Cardiac muscle cell (in vitro differentiated cells and primary cell): ENCODE data around the gene DPP10. TPM values are rescaled to one million over a fixed set of nuclear protein-coding genes. Genes with fewer than 3 reads are reported as not detected.
"Not testable (repeated sequence)": the region's sequence is repeated elsewhere in the genome, so short reads cannot be mapped to it uniquely, and the experiment has no call there.

Source experiments
- DNase-seq, 2 donors: peaks; one replicate each; pipeline versions ENCODE4 v3.0.0 to v3.0.0-alpha.2; 2010 to 2017; ENCODE audit warnings: low read depth in 1 of 2, low spot score in 1 of 2
- H3K27ac ChIP-seq: fragments of 200-600 bp; sonication (generic); 2 replicates; pipeline ENCODE4 v1.5.1; 2016
- H3K27me3 ChIP-seq: fragments of 200-600 bp; sonication (generic); 2 replicates; pipeline ENCODE4 v1.6.0; 2016; ENCODE audit warnings: control low read depth
- H3K36me3 ChIP-seq: fragments of 200-600 bp; sonication (generic); 2 replicates; pipeline ENCODE4 v1.5.1; 2016; ENCODE audit warnings: control low read depth
- H3K4me1 ChIP-seq: fragments of 200-600 bp; sonication (generic); 2 replicates; pipeline ENCODE4 v1.8.1; 2017; ENCODE audit warnings: low read depth, mild to moderate bottlenecking, mixed run types
- H3K4me3 ChIP-seq: fragments of 200-600 bp; sonication (generic); 2 replicates; pipeline ENCODE4 v1.5.1; 2016; ENCODE audit warnings: mild to moderate bottlenecking
- H3K9me3 ChIP-seq: fragments of 200-600 bp; sonication (generic); 2 replicates; pipeline ENCODE4 v1.5.1; 2017; ENCODE audit warnings: low read depth, mild to moderate bottlenecking, control low read depth
- CTCF ChIP-seq: IDR thresholded peaks from 2 replicates; pipeline ENCODE4 v1.5.1; 2012; ENCODE audit warnings: low read depth, mild to moderate bottlenecking, low read length
- polyA plus RNA-seq: library from polyadenylated mRNA; unstranded; fragments of >200 nt; fragmentation: Nextera tagmentation; extraction: Ambion mirVana; gene quantifications from 2 replicates; pipeline ENCODE4 v1.2.1, GENCODE V29; 2016
- total RNA-seq: library from RNA; depleted of rRNA; stranded (reverse); fragments of >200 nt; gene quantifications from 2 replicates; pipeline ENCODE4 v1.2.3, GENCODE V29; 2016

DPP10 gene
- total and polyA plus RNA-seq, 2 experiments from 2014 or later: 1.1 to 1.4 TPM

- Histone ChIP-seq H3K27ac (no peak overlapping the region), H3K27me3 (no peaks in the 10 kb centered on the region), H3K9me3 (no peaks in the 10 kb centered on the region), H3K36me3 (no peaks in the 10 kb centered on the region), H3K4me3 (no peak overlapping the region), H3K4me1 (no peaks in the 10 kb centered on the region)
- TF ChIP-seq CTCF: no peak
- DNase-seq: no peak
Measured at GRCh38 chr2:114962532-114962931, 520.1 kb downstream of the DPP10 start.

GRCh38 chr2:114968748-114969400 lies 526.4 kb downstream of the DPP10 start:
- H3K36me3 ChIP-seq: no peaks in the 10 kb centered on the region

GRCh38 chr2:115004321-115004720 lies 561.9 kb downstream of the DPP10 start:
- not testable (repeated sequence) for H3K9me3 ChIP-seq, H3K27ac ChIP-seq, DNase-seq, H3K27me3 ChIP-seq, H3K4me1 ChIP-seq, H3K36me3 ChIP-seq, H3K4me3 ChIP-seq

More at GRCh38 chr2:114968748-114969400, 526.4 kb downstream of the DPP10 start:
- Histone ChIP-seq H3K27ac (no peak overlapping the region), H3K4me1 (no peaks in the 10 kb centered on the region), H3K4me3 (no peak overlapping the region), H3K9me3 (no peaks in the 10 kb centered on the region), H3K27me3 (no peaks in the 10 kb centered on the region)
- DNase-seq: no peak
- TF ChIP-seq CTCF: no peak

- H3K27me3 ChIP-seq: no peaks in the 10 kb centered on the region
- no peaks in the 10 kb centered on the region for H3K9me3 ChIP-seq
- DNase-seq: no peak
- no peak overlapping the region for H3K27ac ChIP-seq
- H3K36me3 ChIP-seq: no peaks in the 10 kb centered on the region
- no peaks in the 10 kb centered on the region for H3K4me1 ChIP-seq
- H3K4me3 ChIP-seq: no peak overlapping the region
- TF ChIP-seq CTCF: no peak
Measured at GRCh38 chr2:115011721-115012120, 569.3 kb downstream of the DPP10 start.

- not testable (repeated sequence) for H3K4me3 ChIP-seq, H3K36me3 ChIP-seq, DNase-seq, H3K27ac ChIP-seq, H3K4me1 ChIP-seq, H3K9me3 ChIP-seq, H3K27me3 ChIP-seq
Measured at GRCh38 chr2:115022013-115022412, 579.6 kb downstream of the DPP10 start.

- no peaks in the 10 kb centered on the region for H3K27me3 ChIP-seq
- peak in 1 of 2 donors; percentile 86 for DNase-seq
- H3K27ac ChIP-seq: peak overlapping the region; percentile 86
- TF ChIP-seq CTCF: no peak
- H3K4me1 ChIP-seq: peaks cover 14% of the 10 kb centered on the region
- no peaks in the 10 kb centered on the region for H3K9me3 ChIP-seq
- H3K4me3 ChIP-seq: no peak overlapping the region
- H3K36me3 ChIP-seq: no peaks in the 10 kb centered on the region
Measured at GRCh38 chr2:115034801-115035200, 592.4 kb downstream of the DPP10 start.
